Kidney (tissue), 14 donors: ENCODE data around the gene KIRREL3. TPM values are rescaled to one million over a fixed set of nuclear protein-coding genes. Genes with fewer than 3 reads are reported as not detected.

Experiments
- DNase-seq, 5 donors: peaks; one replicate each; pipeline ENCODE4 v3.0.0-alpha.2; 2013 to 2020
- FAIRE-seq: peaks from 2 replicates; lab custom pipeline; 2012; peaks lifted over from hg19 to GRCh38; lab: Jason Lieb, UNC
- H3K27ac ChIP-seq, 2 donors: one replicate each; pipeline ENCODE4 v1.7.0; 2013; ENCODE audit warnings: low read depth in 2 of 2, low read length in 2 of 2, inconsistent platforms in 1 of 2
- H3K27me3 ChIP-seq: one replicate; pipeline ENCODE4 v1.7.1; 2013; ENCODE audit warnings: low read length, inconsistent platforms; ENCODE audit not compliant: control insufficient read depth, insufficient read depth
- H3K36me3 ChIP-seq, 3 donors: one replicate each; pipeline versions ENCODE4 v1.7.0 to v1.7.1; 2013; ENCODE audit warnings: low read length in 3 of 3, control low read depth in 1 of 3, inconsistent platforms in 1 of 3; ENCODE audit not compliant: insufficient read depth in 3 of 3, control insufficient read depth in 2 of 3
- H3K4me1 ChIP-seq, 3 donors: one replicate each; pipeline versions ENCODE4 v1.7.0 to v1.7.1; 2013; ENCODE audit warnings: low read length in 3 of 3, inconsistent platforms in 1 of 3, low read depth in 1 of 3; ENCODE audit not compliant: control insufficient read depth in 2 of 3, insufficient read depth in 2 of 3
- H3K4me3 ChIP-seq, 3 donors: one replicate each; pipeline versions ENCODE4 v1.7.0 to v1.8.1; 2013; ENCODE audit warnings: low read length in 3 of 3, control low read depth in 1 of 3, inconsistent platforms in 1 of 3
- H3K9ac ChIP-seq, 3 donors: one replicate each; pipeline versions ENCODE4 v1.7.0 to v1.7.1; 2013; ENCODE audit warnings: low read length in 3 of 3, control low read depth in 1 of 3, inconsistent platforms in 1 of 3
- H3K9me3 ChIP-seq, 3 donors: one replicate each; pipeline versions ENCODE4 v1.7.0 to v1.7.1; 2013; ENCODE audit warnings: low read length in 3 of 3, control low read depth in 1 of 3, inconsistent platforms in 1 of 3; ENCODE audit not compliant: control insufficient read depth in 2 of 3, insufficient read depth in 1 of 3
- intact Hi-C: fragments of 100-400 bp; cut with DNase I; formaldehyde crosslinking; loops from one replicate; pipeline ENCODE4 v1.11.1; 2022
- polyA plus RNA-seq: library from polyadenylated mRNA; stranded (reverse); fragments of 350-450 nt; fragmentation: Illumina TruSeq; extraction: RNeasy Lipid Tissue Mini Kit (QIAGEN cat#74804); gene quantifications from one replicate; pipeline ENCODE4 v1.2.3, GENCODE V29; 2014; ENCODE audit warnings: low read depth, low replicate concordance; ENCODE audit not compliant: insufficient read depth
- total RNA-seq: library from RNA; stranded (reverse); fragmentation: NEBNext Ultra II Directional; extraction: Animal tissue kit (Norgen Biotek cat#: 25700); gene quantifications from one replicate; pipeline ENCODE4 v1.2.1, GENCODE V29; 2021
- TF ChIP-seq, protein P1 (sequence below): IDR thresholded peaks from 3 replicates; pipeline ENCODE4 v1.5.1; 2012; ENCODE audit warnings: mild to moderate bottlenecking, moderate library complexity, borderline replicate concordance; ENCODE audit not compliant: insufficient read depth; ENCODE audit errors: extremely low read depth
- donor health status: control.
- donor health status: control.
- donor health status: control.
- donor health status: control.
- donor health status: control.
- donor health status: DM: yes; HTN: yes; CAD: no.
- donor health status: Normal renal cell carcinoma (clear cell type).

Gene KIRREL3
- total and polyA plus RNA-seq, 2 donors from 2014 or later = 0.19 to 0.22 TPM

DNA sequence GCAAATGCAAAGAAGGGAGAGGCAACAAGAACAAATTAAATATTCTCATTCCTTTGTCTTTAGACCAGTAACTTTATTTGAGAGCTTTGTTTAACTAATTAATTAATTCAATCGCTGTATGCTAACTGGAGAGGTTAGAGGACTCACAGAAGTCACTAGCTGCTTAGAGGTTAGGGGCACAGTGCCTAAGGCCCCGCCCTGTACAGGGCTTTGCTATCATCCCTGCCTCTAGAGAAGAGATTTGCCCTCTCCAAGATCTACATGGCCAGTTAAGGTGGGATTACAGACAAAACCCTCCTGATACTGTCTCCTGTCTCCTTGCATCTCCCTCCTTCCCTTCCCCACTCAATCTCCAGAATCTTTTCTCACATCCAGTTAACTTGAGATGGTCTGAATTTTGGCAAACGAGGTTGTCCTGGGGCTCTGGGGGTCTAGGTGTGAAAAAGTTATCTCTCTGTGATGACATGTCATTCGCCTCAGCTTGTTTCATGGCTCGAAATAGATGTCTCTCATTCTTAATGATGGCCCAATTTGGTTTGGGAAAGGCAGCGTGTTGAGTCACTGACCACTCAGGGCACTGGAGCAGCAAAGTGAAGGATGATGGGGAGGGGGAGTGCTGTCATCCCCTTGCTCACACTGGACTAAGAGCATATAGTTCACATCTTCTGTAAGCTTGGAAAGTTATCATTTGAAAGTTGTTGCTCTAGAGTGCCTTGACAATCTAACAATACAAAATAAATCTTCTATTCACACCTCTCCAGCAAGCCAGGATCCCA is 190.9 kb downstream of the KIRREL3 start:
- Histone ChIP-seq H3K27me3 (no peaks in the 10 kb centered on the region), H3K4me1 (no peaks in the 10 kb centered on the region), H3K4me3 (no peak overlapping the region), H3K36me3 (no peaks in the 10 kb centered on the region), H3K27ac (no peak overlapping the region), H3K9ac (no peak overlapping the region), H3K9me3 (no peaks in the 10 kb centered on the region)
- TF ChIP-seq, protein P1, sequence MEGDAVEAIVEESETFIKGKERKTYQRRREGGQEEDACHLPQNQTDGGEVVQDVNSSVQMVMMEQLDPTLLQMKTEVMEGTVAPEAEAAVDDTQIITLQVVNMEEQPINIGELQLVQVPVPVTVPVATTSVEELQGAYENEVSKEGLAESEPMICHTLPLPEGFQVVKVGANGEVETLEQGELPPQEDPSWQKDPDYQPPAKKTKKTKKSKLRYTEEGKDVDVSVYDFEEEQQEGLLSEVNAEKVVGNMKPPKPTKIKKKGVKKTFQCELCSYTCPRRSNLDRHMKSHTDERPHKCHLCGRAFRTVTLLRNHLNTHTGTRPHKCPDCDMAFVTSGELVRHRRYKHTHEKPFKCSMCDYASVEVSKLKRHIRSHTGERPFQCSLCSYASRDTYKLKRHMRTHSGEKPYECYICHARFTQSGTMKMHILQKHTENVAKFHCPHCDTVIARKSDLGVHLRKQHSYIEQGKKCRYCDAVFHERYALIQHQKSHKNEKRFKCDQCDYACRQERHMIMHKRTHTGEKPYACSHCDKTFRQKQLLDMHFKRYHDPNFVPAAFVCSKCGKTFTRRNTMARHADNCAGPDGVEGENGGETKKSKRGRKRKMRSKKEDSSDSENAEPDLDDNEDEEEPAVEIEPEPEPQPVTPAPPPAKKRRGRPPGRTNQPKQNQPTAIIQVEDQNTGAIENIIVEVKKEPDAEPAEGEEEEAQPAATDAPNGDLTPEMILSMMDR = no peak
- intact Hi-C loops = loop anchor here (10.0 kb wide), 1 partner anchor 55 kb away; no protein-coding TSS in a partner anchor
- FAIRE-seq = no peak
- no peak for DNase-seq

DNA sequence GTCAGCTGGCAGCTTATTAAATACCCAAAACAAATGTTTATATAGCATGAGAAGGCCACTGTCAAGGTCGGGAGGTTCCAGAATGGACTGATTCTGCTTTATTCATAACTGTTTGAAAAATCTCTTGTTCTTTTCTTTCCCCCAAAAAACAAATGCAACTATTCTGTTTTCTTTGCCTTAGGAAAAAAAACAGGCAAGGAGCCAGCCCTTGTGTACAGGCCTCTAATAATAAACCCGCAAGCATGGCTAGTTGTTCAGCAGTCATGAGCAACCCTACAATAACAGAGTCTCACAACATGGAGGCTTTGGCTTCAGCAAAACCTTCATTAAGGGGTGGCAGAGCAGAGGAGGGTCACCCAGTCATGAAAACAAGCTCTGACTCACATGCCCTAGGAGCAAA is 191.7 kb downstream of the KIRREL3 start:
- Histone ChIP-seq H3K27ac (no peak overlapping the region), H3K9me3 (no peaks in the 10 kb centered on the region), H3K36me3 (no peaks in the 10 kb centered on the region), H3K27me3 (no peaks in the 10 kb centered on the region), H3K9ac (no peak overlapping the region), H3K4me1 (no peaks in the 10 kb centered on the region), H3K4me3 (no peak overlapping the region)
- TF ChIP-seq, protein P1 = no peak
- peak in 2 of 5 donors; percentile 30 to 73 for DNase-seq
- intact Hi-C loops = no loop called here
- FAIRE-seq = no peak

DNA sequence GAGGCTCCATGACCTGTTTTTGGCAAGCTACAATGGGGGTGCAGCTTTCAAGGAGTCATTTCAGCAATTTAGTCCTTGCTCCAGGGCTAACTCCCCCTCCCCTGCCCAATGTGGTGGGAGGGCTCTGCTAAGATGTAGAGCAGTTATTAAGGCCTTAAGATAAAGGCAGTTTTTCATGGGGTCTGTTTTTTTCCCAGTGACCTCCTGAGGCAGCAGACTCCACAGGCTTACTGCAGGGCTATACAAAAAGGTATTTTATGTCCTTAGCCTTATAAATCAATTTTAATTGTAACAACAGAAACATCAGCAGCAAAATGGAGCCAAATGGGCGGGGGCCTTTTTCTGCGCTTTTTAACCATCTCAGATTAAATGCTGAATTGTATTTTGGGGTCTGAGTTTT is 192.3 kb downstream of the KIRREL3 start:
- intact Hi-C loops = no loop called here
- FAIRE-seq = no peak

More for the DNA sequence above, 192.3 kb downstream of the KIRREL3 start:
- TF ChIP-seq, protein P1 = no peak
- Histone ChIP-seq H3K27me3 (no peaks in the 10 kb centered on the region), H3K9me3 (no peaks in the 10 kb centered on the region), H3K27ac (no peak overlapping the region), H3K4me1 (no peaks in the 10 kb centered on the region), H3K9ac (no peak overlapping the region), H3K4me3 (no peak overlapping the region), H3K36me3 (no peaks in the 10 kb centered on the region)
- DNase-seq = peak in 3 of 5 donors; percentile 41 to 69 (median 60)
